ENCODE results near the gene TAB2.

GRCh38 chr6:149409617-149410016, 92.1 kb downstream of the TAB2 start:
- TF ChIP-seq CTCF (IDR thresholded peaks at IDR 0.05) (no peak), EP300 (IDR thresholded peaks at IDR 0.05) (no peak)
